ENCODE data around the gene ATAT1. TPM values are rescaled to one million over a fixed set of nuclear protein-coding genes. Genes with fewer than 3 reads are reported as not detected.

The ATAT1 gene
- total and polyA plus RNA-seq, 10 of the 15 experiments (the other 5 are each of a cell fraction or from before 2014, with no cell fraction given) = 1.1 to 14.2 (median 6.9) TPM

GRCh38 chr6:30626484-30627366 lies at the start of gene ATAT1 (continued):
- TF ChIP-seq GATAD2B (conservative IDR thresholded peaks at IDR 0.05; ENCODE audit: low read depth) (0 out of 2 replicates have a peak, but pooled peaks have one; percentile 37), BCL3 (IDR thresholded peaks at IDR 0.05; ENCODE audit: borderline replicate concordance, insufficient read depth, low read depth, low read length, poor library complexity, severe bottlenecking) (peak; percentile 94), RUNX3 (IDR thresholded peaks at IDR 0.05; ENCODE audit: low read length) (peak; percentile 1; the same call in 1 of the 2 replicates), ETV6 (conservative IDR thresholded peaks at IDR 0.05 in 1 of 2, IDR thresholded peaks at IDR 0.05 in 1 of 2; ENCODE audit: borderline replicate concordance in 1 of 2, low read depth in 1 of 2) (no peak), SUPT20H (IDR thresholded peaks at IDR 0.05; ENCODE audit: borderline replicate concordance, control insufficient read depth, low read depth, low read length) (no peak), CBX5 (IDR thresholded peaks at IDR 0.05; ENCODE audit: low read depth) (no peak), ZNF274 (IDR thresholded peaks at IDR 0.05; ENCODE audit: insufficient read depth, insufficient read length) (no peak), CEBPB (IDR thresholded peaks at IDR 0.05; ENCODE audit: borderline replicate concordance in 1 of 2, low read depth in 2 of 2, low read length in 2 of 2) (no peak), RAD51 (IDR thresholded peaks at IDR 0.05) (no peak), ZBTB4 (CRISPR knock-in tag; IDR thresholded peaks at IDR 0.05) (no peak), CUX1 (IDR thresholded peaks at IDR 0.05; ENCODE audit: insufficient replicate concordance, low read depth, low read length) (no peak), SRF (IDR thresholded peaks at IDR 0.05; ENCODE audit: low read depth in 2 of 2, low read length in 2 of 2) (no peak), SMARCA5 (IDR thresholded peaks at IDR 0.05) (no peak), CTCF (IDR thresholded peaks at IDR 0.05 in 2 of 3, conservative IDR thresholded peaks at IDR 0.05 in 1 of 3; ENCODE audit: control insufficient read depth in 2 of 3, extremely low read depth in 1 of 3, insufficient read depth in 1 of 3, low read depth in 3 of 3, low read length in 3 of 3) (peak; percentile 44 to 52 (median 46); a peak in 5 of 6 replicates), YY1 (IDR thresholded peaks at IDR 0.05; ENCODE audit: low read depth, low read length) (peak; percentile 74), FOXM1 (IDR thresholded peaks at IDR 0.05; ENCODE audit: low read depth, low read length) (no peak)

Measured in GM12878 (cell line).